ENCODE measurements around the gene KRTAP10-2. TPM values are rescaled to one million over a fixed set of nuclear protein-coding genes. Genes with fewer than 3 reads are reported as not detected.

KRTAP10-2 gene
- total and polyA plus RNA-seq, 2 of the 4 experiments (the other 2 are of a cell fraction), result not detected

DNA sequence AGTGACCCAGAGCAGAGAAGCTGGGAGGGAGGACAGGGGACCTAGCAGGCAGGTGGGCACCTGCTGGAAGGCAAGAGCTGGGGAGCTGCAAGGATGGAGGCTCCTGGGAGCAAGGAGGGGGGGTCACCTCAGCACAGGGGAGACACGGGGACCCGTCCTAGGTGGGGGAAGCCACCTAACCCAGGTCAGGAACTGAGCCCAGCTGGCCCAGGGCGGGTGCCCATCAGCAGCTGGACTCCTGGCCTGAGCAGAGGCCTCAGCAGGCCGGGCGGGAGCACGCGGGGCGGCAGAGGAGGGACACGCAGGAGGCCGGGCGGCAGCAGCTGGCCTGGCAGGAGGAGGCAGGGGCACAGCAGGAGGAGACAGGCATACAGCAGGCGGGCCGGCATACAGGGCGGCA, 12.3 kb downstream of the KRTAP10-2 start:
- H4K91ac ChIP-seq (ENCODE audit: insufficient read depth, low read depth, low read length), result no peak overlapping the region
- BruUV-seq (replicated peaks), result no TSS peak
- no peak overlapping the region for H3K9ac ChIP-seq (ENCODE audit: low read depth, low read length)
- no peak overlapping the region for H3K27ac ChIP-seq (ENCODE audit: insufficient read depth, low read length)
- no peak overlapping the region for H2AK9ac ChIP-seq (replicated peaks; ENCODE audit: low read depth, low read length, poor library complexity)
- H3K56ac ChIP-seq (ENCODE audit: extremely low read depth, insufficient read depth, low read length), result no peak overlapping the region
- dilution Hi-C loops (cut with HindIII; ENCODE audit: low sequenced_read_pairs, unreplicated experiment), result no loop called here
- intact Hi-C loops (cut with micrococcal nuclease), result no loop called here
- H2AK5ac ChIP-seq (ENCODE audit: low read depth, low read length), result no peak overlapping the region
- ATAC-seq (ENCODE audit: low read depth) (no peak), DNase-seq (no peak)
- no peaks in the 10 kb centered on the region for H4K20me1 ChIP-seq (ENCODE audit: insufficient read depth, low read length)
- H3K4me1 ChIP-seq (ENCODE audit: control insufficient read depth, insufficient read depth, low read length), result no peaks in the 10 kb centered on the region
- 29% methylated on average over 6 of the region's 14 CpGs; no CpG with 5 or more reads in 1 of the 2 experiments for WGBS, 2 experiments (ENCODE audit: extremely low coverage in 2 of 2, insufficient read length in 1 of 2)
- no peak overlapping the region for H2BK120ac ChIP-seq (ENCODE audit: low read depth, low read length)
- no peak overlapping the region for H3K4me3 ChIP-seq (ENCODE audit: insufficient read depth, low read depth, low read length)
- H3K4ac ChIP-seq (ENCODE audit: low read depth, low read length), result no peak overlapping the region
- H3K27me3 ChIP-seq (ENCODE audit: control insufficient read depth, insufficient read depth, low read length), result 0 out of 2 replicates have a peak, but pooled peaks cover 2% of the 10 kb centered on the region
- peaks cover 2% of the 10 kb centered on the region for H3K9me3 ChIP-seq (ENCODE audit: control insufficient read depth, insufficient read depth, low read length)
- H3K79me1 ChIP-seq (ENCODE audit: low read depth in 1 of 2, low read length in 2 of 2), result no peaks in the 10 kb centered on the region
- H4K8ac ChIP-seq (ENCODE audit: low read depth in 2 of 2, low read length in 2 of 2), result no peak overlapping the region
- ChIA-PET CTCF (no interaction called here), POLR2A (ENCODE audit: unreplicated experiment) (interaction anchor here (0.6 kb wide), 1 partner anchor 1204 kb away, joined by 3 read pairs; no protein-coding TSS in a partner anchor)
- H3K4me2 ChIP-seq (ENCODE audit: low read depth, low read length), result no peak overlapping the region
- H3K14ac ChIP-seq (replicated peaks; ENCODE audit: low read depth, low read length), result no peak overlapping the region
- no peak overlapping the region for H3K18ac ChIP-seq (ENCODE audit: low read depth, low read length)
- in situ Hi-C loops (cut with MboI; ENCODE audit: low sequenced_read_pairs), result no loop called here
- no peaks in the 10 kb centered on the region for H3K36me3 ChIP-seq (ENCODE audit: control insufficient read depth, insufficient read depth, low read length)
- H3K9me1 ChIP-seq (ENCODE audit: insufficient read depth, low read length), result no peaks in the 10 kb centered on the region
- no peak overlapping the region for H3K23ac ChIP-seq (ENCODE audit: low read depth, low read length)
- H2BK15ac ChIP-seq (ENCODE audit: low read depth, low read length), result no peak overlapping the region
- H2BK20ac ChIP-seq (ENCODE audit: low read depth, low read length), result no peak overlapping the region
- no peak overlapping the region for H4K5ac ChIP-seq (ENCODE audit: low read depth, low read length)
- H2BK5ac ChIP-seq (ENCODE audit: low read depth, low read length, poor library complexity, severe bottlenecking), result no peak overlapping the region
- no peak for TF ChIP-seq MAZ (IDR thresholded peaks at IDR 0.05; ENCODE audit: borderline replicate concordance, low read depth, low read length)
- no peak for TF ChIP-seq FOS (IDR thresholded peaks at IDR 0.05; ENCODE audit: low read depth, low read length)
- TF ChIP-seq NFE2L2 (IDR thresholded peaks at IDR 0.05; ENCODE audit: low read depth, low read length), result no peak
- no peak for TF ChIP-seq CEBPB (IDR thresholded peaks at IDR 0.05; ENCODE audit: low read depth, low read length)
- TF ChIP-seq RAD21 (IDR thresholded peaks at IDR 0.05; ENCODE audit: low read length), result no peak
- no peak for TF ChIP-seq POLR2A (IDR thresholded peaks at IDR 0.05; ENCODE audit: low read depth, low read length)
- TF ChIP-seq SMC3 (IDR thresholded peaks at IDR 0.05; ENCODE audit: low read depth, low read length), result no peak
- no peak for TF ChIP-seq CHD1 (IDR thresholded peaks at IDR 0.05; ENCODE audit: low read depth, low read length)
- TF ChIP-seq BHLHE40 (IDR thresholded peaks at IDR 0.05; ENCODE audit: low read depth, low read length), result no peak
- no peak for TF ChIP-seq MXI1 (IDR thresholded peaks at IDR 0.05; ENCODE audit: borderline replicate concordance, low read depth, low read length)
- no peak for TF ChIP-seq ELK1 (IDR thresholded peaks at IDR 0.05; ENCODE audit: borderline replicate concordance, low read depth, low read length)
- TF ChIP-seq, protein P1, sequence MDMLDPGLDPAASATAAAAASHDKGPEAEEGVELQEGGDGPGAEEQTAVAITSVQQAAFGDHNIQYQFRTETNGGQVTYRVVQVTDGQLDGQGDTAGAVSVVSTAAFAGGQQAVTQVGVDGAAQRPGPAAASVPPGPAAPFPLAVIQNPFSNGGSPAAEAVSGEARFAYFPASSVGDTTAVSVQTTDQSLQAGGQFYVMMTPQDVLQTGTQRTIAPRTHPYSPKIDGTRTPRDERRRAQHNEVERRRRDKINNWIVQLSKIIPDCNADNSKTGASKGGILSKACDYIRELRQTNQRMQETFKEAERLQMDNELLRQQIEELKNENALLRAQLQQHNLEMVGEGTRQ (IDR thresholded peaks at IDR 0.05; ENCODE audit: low read depth, low read length), result no peak
- TF ChIP-seq MAFK (IDR thresholded peaks at IDR 0.05; ENCODE audit: low read depth, low read length), result no peak
- H2AFZ ChIP-seq (replicated peaks; ENCODE audit: low read length, poor library complexity), result no peak overlapping the region

All from IMR-90 (cell line).